ENCODE measurements around the gene ABHD4.

DNA sequence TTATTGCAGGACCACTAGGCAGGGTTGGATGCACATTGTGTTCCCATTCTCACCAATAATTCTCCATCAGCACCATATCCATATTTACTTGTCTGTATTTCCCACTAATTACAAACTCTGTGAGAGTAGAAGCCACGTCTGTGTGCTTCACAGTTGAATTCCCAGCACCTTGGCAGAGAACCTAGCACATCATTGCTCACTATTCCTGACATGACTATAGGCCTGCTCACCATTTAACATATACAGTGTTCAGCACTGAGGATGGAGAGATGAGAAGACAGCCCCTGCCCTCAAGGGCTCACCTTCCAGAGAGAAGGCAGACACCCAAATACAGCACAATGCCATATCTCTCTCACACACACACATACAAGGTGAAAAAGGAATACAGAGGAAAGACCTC lies 14.1 kb upstream of the ABHD4 start:
- TF ChIP-seq, protein P1, sequence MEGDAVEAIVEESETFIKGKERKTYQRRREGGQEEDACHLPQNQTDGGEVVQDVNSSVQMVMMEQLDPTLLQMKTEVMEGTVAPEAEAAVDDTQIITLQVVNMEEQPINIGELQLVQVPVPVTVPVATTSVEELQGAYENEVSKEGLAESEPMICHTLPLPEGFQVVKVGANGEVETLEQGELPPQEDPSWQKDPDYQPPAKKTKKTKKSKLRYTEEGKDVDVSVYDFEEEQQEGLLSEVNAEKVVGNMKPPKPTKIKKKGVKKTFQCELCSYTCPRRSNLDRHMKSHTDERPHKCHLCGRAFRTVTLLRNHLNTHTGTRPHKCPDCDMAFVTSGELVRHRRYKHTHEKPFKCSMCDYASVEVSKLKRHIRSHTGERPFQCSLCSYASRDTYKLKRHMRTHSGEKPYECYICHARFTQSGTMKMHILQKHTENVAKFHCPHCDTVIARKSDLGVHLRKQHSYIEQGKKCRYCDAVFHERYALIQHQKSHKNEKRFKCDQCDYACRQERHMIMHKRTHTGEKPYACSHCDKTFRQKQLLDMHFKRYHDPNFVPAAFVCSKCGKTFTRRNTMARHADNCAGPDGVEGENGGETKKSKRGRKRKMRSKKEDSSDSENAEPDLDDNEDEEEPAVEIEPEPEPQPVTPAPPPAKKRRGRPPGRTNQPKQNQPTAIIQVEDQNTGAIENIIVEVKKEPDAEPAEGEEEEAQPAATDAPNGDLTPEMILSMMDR (conservative IDR thresholded peaks at IDR 0.05; ENCODE audit: low read depth, low read length), result no peak
- TF ChIP-seq CHD1 (IDR thresholded peaks at IDR 0.05; ENCODE audit: low read depth, low read length) (no peak), CEBPB (IDR thresholded peaks at IDR 0.05; ENCODE audit: low read depth, low read length) (no peak), POLR2A (IDR thresholded peaks at IDR 0.05; ENCODE audit: low read depth, low read length) (no peak), FOS (IDR thresholded peaks at IDR 0.05; ENCODE audit: low read depth, low read length) (no peak), RAD21 (IDR thresholded peaks at IDR 0.05; ENCODE audit: low read length) (no peak), NFE2L2 (IDR thresholded peaks at IDR 0.05; ENCODE audit: low read depth, low read length) (no peak), MAFK (IDR thresholded peaks at IDR 0.05; ENCODE audit: low read depth, low read length) (no peak), SMC3 (IDR thresholded peaks at IDR 0.05; ENCODE audit: low read depth, low read length) (no peak), BHLHE40 (IDR thresholded peaks at IDR 0.05; ENCODE audit: low read depth, low read length) (no peak)
- TF ChIP-seq, protein P2, sequence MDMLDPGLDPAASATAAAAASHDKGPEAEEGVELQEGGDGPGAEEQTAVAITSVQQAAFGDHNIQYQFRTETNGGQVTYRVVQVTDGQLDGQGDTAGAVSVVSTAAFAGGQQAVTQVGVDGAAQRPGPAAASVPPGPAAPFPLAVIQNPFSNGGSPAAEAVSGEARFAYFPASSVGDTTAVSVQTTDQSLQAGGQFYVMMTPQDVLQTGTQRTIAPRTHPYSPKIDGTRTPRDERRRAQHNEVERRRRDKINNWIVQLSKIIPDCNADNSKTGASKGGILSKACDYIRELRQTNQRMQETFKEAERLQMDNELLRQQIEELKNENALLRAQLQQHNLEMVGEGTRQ (IDR thresholded peaks at IDR 0.05; ENCODE audit: low read depth, low read length), result no peak
